ENCODE results near the gene GABRG3. TPM values are rescaled to one million over a fixed set of nuclear protein-coding genes. Genes with fewer than 3 reads are reported as not detected.

Gene GABRG3
- polyA plus RNA-seq, 2 of the 4 experiments (the other 2 are of a cell fraction) = 0.08 to 0.18 TPM

- H3K4me2 ChIP-seq = no peak overlapping the region
- no peak overlapping the region for H3K27ac ChIP-seq
- H3K4me3 ChIP-seq = no peak overlapping the region
- CTCF ChIA-PET = interaction anchor here (1.1 to 1.8 kb wide), 3 partner anchors 130 to 339 kb away, joined by 4 to 6 read pairs (median 5); no protein-coding TSS in a partner anchor
- no peak for FAIRE-seq
- TF ChIP-seq CEBPB (IDR thresholded peaks at IDR 0.05) (no peak), HOXB13 (CRISPR knock-in tag; IDR thresholded peaks at IDR 0.05; ENCODE audit: low read depth) (no peak), FOSL2 (IDR thresholded peaks at IDR 0.05) (no peak), FOSL2 (CRISPR knock-in tag; IDR thresholded peaks at IDR 0.05) (no peak), KDM5A (IDR thresholded peaks at IDR 0.05) (no peak), ZNF302 (CRISPR knock-in tag; IDR thresholded peaks at IDR 0.05) (no peak), EP300 (IDR thresholded peaks at IDR 0.05) (no peak), REST (IDR thresholded peaks at IDR 0.05) (no peak), POLR2AphosphoS2 (conservative IDR thresholded peaks at IDR 0.05; ENCODE audit: low read length) (no peak), JUNB (IDR thresholded peaks at IDR 0.05) (no peak), SREBF2 (IDR thresholded peaks at IDR 0.05) (no peak), RCOR1 (IDR thresholded peaks at IDR 0.05; ENCODE audit: low read depth, low read length) (no peak), HEYL (CRISPR knock-in tag; IDR thresholded peaks at IDR 0.05) (no peak), ESRRA (IDR thresholded peaks at IDR 0.05; ENCODE audit: borderline replicate concordance, low read length) (no peak), CHD4 (IDR thresholded peaks at IDR 0.05; ENCODE audit: borderline replicate concordance) (no peak)
- H3K4me1 ChIP-seq = no peaks in the 10 kb centered on the region
- ATAC-seq = no peak
- H3K9me3 ChIP-seq = no peaks in the 10 kb centered on the region
- DNase-seq (ENCODE audit: low read depth in 1 of 2, low spot score in 1 of 2) = no peak
- POLR2A ChIA-PET = no interaction called here
- 36% methylated on average over 6 of the region's 6 CpGs for WGBS (ENCODE audit: missing lambda C conversion rate)
Observed at GRCh38 chr15:27019687-27020086, 48.7 kb downstream of the GABRG3 start.

GRCh38 chr15:27025481-27025966 is 54.5 kb downstream of the GABRG3 start:
- Histone ChIP-seq H3K27ac (no peak overlapping the region), H3K4me1 (no peaks in the 10 kb centered on the region), H3K9me3 (no peaks in the 10 kb centered on the region), H3K4me2 (no peak overlapping the region), H3K4me3 (no peak overlapping the region)
- ChIA-PET POLR2A (no interaction called here), CTCF (interaction anchor here (0.7 to 1.4 kb wide), 4 partner anchors 10 to 1026 kb away, joined by 3 to 4 read pairs (median 3); no protein-coding TSS in a partner anchor)
- FAIRE-seq = no peak
- WGBS (ENCODE audit: missing lambda C conversion rate) = 23% methylated on average over 9 of the region's 9 CpGs
- ATAC-seq = no peak
- no peak for DNase-seq (ENCODE audit: low read depth in 1 of 2, low spot score in 1 of 2)
- TF ChIP-seq ZFP36 (IDR thresholded peaks at IDR 0.05; ENCODE audit: borderline replicate concordance, partially characterized antibody) (no peak), HOXA7 (CRISPR knock-in tag; IDR thresholded peaks at IDR 0.05) (no peak), POLR2AphosphoS2 (conservative IDR thresholded peaks at IDR 0.05; ENCODE audit: low read length) (no peak)

- Histone ChIP-seq H3K27ac (no peak overlapping the region), H3K4me3 (no peak overlapping the region), H3K4me2 (no peak overlapping the region), H3K4me1 (no peaks in the 10 kb centered on the region), H3K9me3 (no peaks in the 10 kb centered on the region)
- TF ChIP-seq HOXA7 (CRISPR knock-in tag; IDR thresholded peaks at IDR 0.05) = no peak
- no peak for TF ChIP-seq PBX3 (IDR thresholded peaks at IDR 0.05)
- no peak for TF ChIP-seq TP53 (CRISPR knock-in tag; IDR thresholded peaks at IDR 0.05)
- TF ChIP-seq GATA3 (IDR thresholded peaks at IDR 0.05; ENCODE audit: borderline replicate concordance) = no peak
- TF ChIP-seq ZFP36 (IDR thresholded peaks at IDR 0.05; ENCODE audit: borderline replicate concordance, partially characterized antibody) = no peak
- no peak for TF ChIP-seq E2F6 (IDR thresholded peaks at IDR 0.05; ENCODE audit: borderline replicate concordance, low read depth)
- TF ChIP-seq CBX8 (IDR thresholded peaks at IDR 0.05) = no peak
- no peak for TF ChIP-seq NPAS2 (CRISPR knock-in tag; IDR thresholded peaks at IDR 0.05; ENCODE audit: borderline replicate concordance)
- CTCF ChIA-PET = interaction anchor here (1.3 to 1.4 kb wide), 2 partner anchors 138 to 331 kb away, joined by 3 to 6 read pairs; no protein-coding TSS in a partner anchor
- POLR2A ChIA-PET = no interaction called here
- 32% methylated on average over 6 of the region's 6 CpGs for WGBS (ENCODE audit: missing lambda C conversion rate)
- FAIRE-seq (no peak), ATAC-seq (no peak), DNase-seq (ENCODE audit: low read depth in 1 of 2, low spot score in 1 of 2) (no peak)
Observed at GRCh38 chr15:27027229-27027628, 56.2 kb downstream of the GABRG3 start.
